ENCODE measurements around the gene SEMA5A. TPM values are rescaled to one million over a fixed set of nuclear protein-coding genes. Genes with fewer than 3 reads are reported as not detected.

SEMA5A gene
- total and polyA plus RNA-seq, 2 donors (not counting 1 experiment from before 2014, with no cell fraction given), result not detected

- DNase-seq, result no peak
- no peaks in the 10 kb centered on the region for H3K36me3 ChIP-seq (replicated peaks in 1 of 2; ENCODE audit: control extremely low read depth in 1 of 2, control insufficient read depth in 1 of 2, extremely low read depth in 1 of 2, insufficient read depth in 2 of 2, low read length in 1 of 2)
- no peaks in the 10 kb centered on the region for H4K20me1 ChIP-seq (ENCODE audit: control insufficient read depth, insufficient read depth, low read length, poor library complexity, severe bottlenecking)
- peaks cover 0 to 7% (median 0%) of the 10 kb centered on the region in 3 donors for H3K9me3 ChIP-seq (ENCODE audit: control extremely low read depth in 1 of 3, control insufficient read depth in 2 of 3, insufficient read depth in 1 of 3, low read length in 2 of 3)
- POLR2A ChIA-PET, result no interaction called here
- H3K4me3 ChIP-seq (ENCODE audit: control extremely low read depth in 1 of 5, extremely low read depth in 1 of 5, insufficient read depth in 1 of 5, low read depth in 2 of 5, low read length in 4 of 5), result no peak overlapping the region
- no peak overlapping the region for H3K9ac ChIP-seq (ENCODE audit: low read length)
- no peak overlapping the region for H3K4me2 ChIP-seq (replicated peaks; ENCODE audit: low read depth, low read length, poor library complexity, severe bottlenecking)
- intact Hi-C loops (cut with micrococcal nuclease), result no loop called here
- H3K27me3 Mint-ChIP-seq, result no peaks in the 10 kb centered on the region
- H3K4me1 Mint-ChIP-seq, result no peaks in the 10 kb centered on the region
- no peak for TF ChIP-seq CTCF (IDR thresholded peaks at IDR 0.05)
- TF ChIP-seq EZH2 (IDR thresholded peaks at IDR 0.05; ENCODE audit: borderline replicate concordance, insufficient read depth, low read depth, low read length, poor library complexity, severe bottlenecking), result no peak
- no peaks in the 10 kb centered on the region for H3K79me2 ChIP-seq (ENCODE audit: control insufficient read depth, insufficient read depth, low read length)
- H3K9me3 Mint-ChIP-seq (ENCODE audit: insufficient read depth), result peaks cover 5% of the 10 kb centered on the region
- CTCF ChIA-PET, result no interaction called here
- no peaks in the 10 kb centered on the region for H3K27me3 ChIP-seq (replicated peaks in 1 of 4; ENCODE audit: control extremely low read depth in 1 of 4, control insufficient read depth in 3 of 4, insufficient read depth in 4 of 4, low read length in 3 of 4)
- WGBS (ENCODE audit: insufficient coverage), result 0% methylated on average over 1 of the region's 1 CpG
- no peaks in the 10 kb centered on the region for H3K4me1 ChIP-seq (ENCODE audit: control insufficient read depth in 2 of 2, insufficient read depth in 2 of 2, low read length in 2 of 2)
- ATAC-seq (ENCODE audit: low read depth), result no peak
- H2AFZ ChIP-seq (ENCODE audit: insufficient read depth, low read depth, low read length, poor library complexity, severe bottlenecking), result no peak overlapping the region
- H3K27ac Mint-ChIP-seq, result no peak overlapping the region
- H3K4me3 Mint-ChIP-seq, result no peak overlapping the region
- H3K27ac ChIP-seq (ENCODE audit: low read length in 2 of 2), result no peak overlapping the region
These were observed 430.8 kb downstream of the SEMA5A start for GRCh38 chr5:9115093-9115492.

- no CpG with 5 or more reads among the region's 4 CpGs for WGBS (ENCODE audit: insufficient coverage)
- CTCF ChIA-PET, result no interaction called here
- TF ChIP-seq EZH2 (IDR thresholded peaks at IDR 0.05; ENCODE audit: borderline replicate concordance, insufficient read depth, low read depth, low read length, poor library complexity, severe bottlenecking) (no peak), CTCF (IDR thresholded peaks at IDR 0.05) (no peak)
These were observed 433.2 kb downstream of the SEMA5A start for GRCh38 chr5:9112520-9113291.

More at GRCh38 chr5:9112520-9113291, 433.2 kb downstream of the SEMA5A start:
- Histone ChIP-seq H3K79me2 (ENCODE audit: control insufficient read depth, insufficient read depth, low read length) (no peaks in the 10 kb centered on the region), H3K27ac (ENCODE audit: low read length in 2 of 2) (no peak overlapping the region), H3K9me3 (ENCODE audit: control extremely low read depth in 1 of 3, control insufficient read depth in 2 of 3, insufficient read depth in 1 of 3, low read length in 2 of 3) (peaks cover 0 to 3% (median 0%) of the 10 kb centered on the region in 3 donors), H3K27me3 (replicated peaks in 1 of 4; ENCODE audit: control extremely low read depth in 1 of 4, control insufficient read depth in 3 of 4, insufficient read depth in 4 of 4, low read length in 3 of 4) (no peaks in the 10 kb centered on the region), H4K20me1 (ENCODE audit: control insufficient read depth, insufficient read depth, low read length, poor library complexity, severe bottlenecking) (no peaks in the 10 kb centered on the region), H3K4me3 (ENCODE audit: control extremely low read depth in 1 of 5, extremely low read depth in 1 of 5, insufficient read depth in 1 of 5, low read depth in 2 of 5, low read length in 4 of 5) (no peak overlapping the region), H3K9ac (ENCODE audit: low read length) (no peak overlapping the region), H3K4me1 (ENCODE audit: control insufficient read depth in 2 of 2, insufficient read depth in 2 of 2, low read length in 2 of 2) (no peaks in the 10 kb centered on the region), H2AFZ (ENCODE audit: insufficient read depth, low read depth, low read length, poor library complexity, severe bottlenecking) (no peak overlapping the region), H3K4me2 (replicated peaks; ENCODE audit: low read depth, low read length, poor library complexity, severe bottlenecking) (no peak overlapping the region), H3K36me3 (replicated peaks in 1 of 2; ENCODE audit: control extremely low read depth in 1 of 2, control insufficient read depth in 1 of 2, extremely low read depth in 1 of 2, insufficient read depth in 2 of 2, low read length in 1 of 2) (no peaks in the 10 kb centered on the region)
- no peak overlapping the region for H3K27ac Mint-ChIP-seq
- intact Hi-C loops (cut with micrococcal nuclease), result no loop called here
- no peaks in the 10 kb centered on the region for H3K27me3 Mint-ChIP-seq
- H3K4me3 Mint-ChIP-seq, result no peak overlapping the region
- H3K4me1 Mint-ChIP-seq, result no peaks in the 10 kb centered on the region
- peaks cover 5% of the 10 kb centered on the region for H3K9me3 Mint-ChIP-seq (ENCODE audit: insufficient read depth)
- POLR2A ChIA-PET, result no interaction called here
- DNase-seq, result no peak
- ATAC-seq (ENCODE audit: low read depth), result no peak

All from B cell (primary cell).